Osteoblast (primary cell): Measurements from ENCODE around the gene CPTP. TPM values are rescaled to one million over a fixed set of nuclear protein-coding genes. Genes with fewer than 3 reads are reported as not detected.

Experiments used
- DNase-seq: peaks from one replicate; pipeline ENCODE4 v3.0.0; 2011; ENCODE audit warnings: low spot score, mixed read lengths; ENCODE audit not compliant: insufficient read length; ENCODE audit errors: missing footprints
- H2AFZ ChIP-seq: 2 replicates; pipeline ENCODE4 v1.6.0; 2011; ENCODE audit warnings: mild to moderate bottlenecking, low read length
- H3K27ac ChIP-seq: 2 replicates; pipeline ENCODE4 v1.5.1; 2011; ENCODE audit warnings: mild to moderate bottlenecking, low read depth, low read length, moderate library complexity
- H3K27me3 ChIP-seq: 2 replicates; pipeline ENCODE4 v1.6.0; 2012; ENCODE audit warnings: mild to moderate bottlenecking, control low read depth, inconsistent platforms, low read length, moderate library complexity; ENCODE audit not compliant: insufficient read depth
- H3K36me3 ChIP-seq: 2 replicates; pipeline ENCODE4 v1.5.1; 2011; ENCODE audit warnings: mild to moderate bottlenecking, low read length, control low read depth, moderate library complexity; ENCODE audit not compliant: insufficient read depth
- H3K4me1 ChIP-seq: 2 replicates; pipeline ENCODE4 v1.5.1; 2011; ENCODE audit warnings: mild to moderate bottlenecking, low read length, control low read depth, moderate library complexity; ENCODE audit not compliant: insufficient read depth
- H3K4me2 ChIP-seq: 2 replicates; pipeline ENCODE4 v1.6.0; 2011; ENCODE audit warnings: mild to moderate bottlenecking, low read length; ENCODE audit not compliant: insufficient read depth
- H3K4me3 ChIP-seq: fragments of 200-600 bp; sonication (generic); 3 replicates; pipeline ENCODE4 v1.5.1; 2012; ENCODE audit warnings: mild to moderate bottlenecking, low read length, inconsistent platforms; ENCODE audit not compliant: insufficient read depth
- H3K79me2 ChIP-seq: 2 replicates; pipeline ENCODE4 v1.6.0; 2012; ENCODE audit warnings: mild to moderate bottlenecking, low read length, control low read depth, inconsistent platforms; ENCODE audit not compliant: insufficient read depth
- H3K9me3 ChIP-seq: 2 replicates; pipeline ENCODE4 v1.5.1; 2011; ENCODE audit warnings: low read depth, low read length, control low read depth
- H4K20me1 ChIP-seq: 2 replicates; pipeline ENCODE4 v1.6.0; 2012; ENCODE audit warnings: mild to moderate bottlenecking, low read length, control low read depth; ENCODE audit not compliant: insufficient read depth
- CTCF ChIP-seq: IDR thresholded peaks from 2 replicates; pipeline ENCODE4 v1.5.1; 2011; ENCODE audit warnings: mild to moderate bottlenecking, low read depth, low read length, moderate library complexity; ENCODE audit errors: extremely low read depth
- total RNA-seq: library from RNA; depleted of rRNA; stranded (reverse); fragments of >200 nt; gene quantifications from 2 replicates; pipeline ENCODE4 v1.2.3, GENCODE V29; 2012

CPTP gene
- total RNA-seq, 1 donor, result 13.8 TPM

GRCh38 chr1:1296070-1297061, 28.2 kb upstream of the CPTP start:
- Histone ChIP-seq H4K20me1 (peaks cover 25% of the 10 kb centered on the region), H3K27ac (no peak overlapping the region), H3K4me3 (no peak overlapping the region), H3K4me1 (peaks cover under 1% of the 10 kb centered on the region), H3K79me2 (no peaks in the 10 kb centered on the region), H3K36me3 (peaks cover 3% of the 10 kb centered on the region), H3K27me3 (no peaks in the 10 kb centered on the region), H3K9me3 (no peaks in the 10 kb centered on the region), H3K4me2 (no peak overlapping the region), H2AFZ (no peak overlapping the region)
- DNase-seq, result no peak
- no peak for TF ChIP-seq CTCF

GRCh38 chr1:1297802-1298424, 26.7 kb upstream of the CPTP start:
- Histone ChIP-seq H2AFZ (no peak overlapping the region), H3K4me2 (no peak overlapping the region), H3K79me2 (peaks cover 2% of the 10 kb centered on the region), H3K36me3 (peaks cover 3% of the 10 kb centered on the region), H4K20me1 (peaks cover 29% of the 10 kb centered on the region), H3K4me1 (no peaks in the 10 kb centered on the region), H3K27me3 (no peaks in the 10 kb centered on the region), H3K4me3 (no peak overlapping the region), H3K9me3 (no peaks in the 10 kb centered on the region), H3K27ac (no peak overlapping the region)
- no peak for TF ChIP-seq CTCF
- peak; percentile 79 for DNase-seq

GRCh38 chr1:1298861-1299685, 25.5 kb upstream of the CPTP start:
- no peaks in the 10 kb centered on the region for H3K9me3 ChIP-seq
- H3K27ac ChIP-seq, result no peak overlapping the region
- no peaks in the 10 kb centered on the region for H3K4me1 ChIP-seq
- peaks cover 3% of the 10 kb centered on the region for H3K36me3 ChIP-seq
- peak; percentile 94 for DNase-seq
- no peak overlapping the region for H3K4me2 ChIP-seq
- no peak overlapping the region for H2AFZ ChIP-seq
- no peaks in the 10 kb centered on the region for H3K27me3 ChIP-seq
- H3K4me3 ChIP-seq, result no peak overlapping the region
- peaks cover 33% of the 10 kb centered on the region for H4K20me1 ChIP-seq
- TF ChIP-seq CTCF, result no peak
- H3K79me2 ChIP-seq, result peaks cover 10% of the 10 kb centered on the region
